SK-N-SH (cell line): ENCODE data around the gene KCTD21. TPM values are rescaled to one million over a fixed set of nuclear protein-coding genes. Genes with fewer than 3 reads are reported as not detected.

Experiments used
- CTCF ChIA-PET: fragments of 300-600, 350-600 bp; formaldehyde crosslinking; extraction: SDS; loops from one replicate; lab custom pipeline; 2021; lab: Yijun Ruan, JAX
- POLR2A ChIA-PET: fragments of 350-600 bp; sonication (Branson Sonifier 250); formaldehyde crosslinking; extraction: SDS; loops from one replicate; lab custom pipeline; 2020; ENCODE audit warnings: antibody characterized with exemption, inconsistent platforms; lab: Yijun Ruan, JAX
- DNase-seq: peaks from one replicate; pipeline ENCODE4 v3.0.0; 2012
- H2AFZ ChIP-seq: fragments of 200-600 bp; sonication (generic); 2 replicates; pipeline ENCODE4 v1.8.1; 2016; ENCODE audit warnings: antibody characterized with exemption, mild to moderate bottlenecking, low read depth
- H3F3A ChIP-seq: fragments of 200-600 bp; sonication (generic); replicated peaks from 2 replicates; pipeline ENCODE3; 2016; ENCODE audit warnings: antibody characterized with exemption, mild to moderate bottlenecking; ENCODE audit not compliant: insufficient read depth
- H3K27ac ChIP-seq, 2 experiments: fragments of 200-500 bp in 1 of 2; fragments of 200-600 bp in 1 of 2; sonication (Bioruptor generic) in 1 of 2; sonication (generic), shearing (Covaris generic) in 1 of 2; 2 replicates each; pipeline versions ENCODE4 v1.5.1 to v1.6.1; 2014 to 2016; ENCODE audit warnings: low read depth in 2 of 2, inconsistent platforms in 1 of 2, low read length in 1 of 2, mild to moderate bottlenecking in 1 of 2, mixed read lengths in 1 of 2
- H3K27me3 ChIP-seq: fragments of 200-600 bp; sonication (generic), shearing (Covaris generic); 2 replicates; pipeline ENCODE4 v1.6.1; 2016; ENCODE audit warnings: mixed run types; ENCODE audit not compliant: insufficient read depth
- H3K36me3 ChIP-seq, 2 experiments: fragments of 200-500 bp in 1 of 2; fragments of 200-600 bp in 1 of 2; sonication (Bioruptor generic) in 1 of 2; sonication (generic) in 1 of 2; replicated peaks in 1 of 2; 2 replicates each; pipeline versions ENCODE3 to v1.5.1; 2014 to 2016; ENCODE audit warnings: low read length in 1 of 2, mild to moderate bottlenecking in 1 of 2; ENCODE audit not compliant: insufficient read depth in 2 of 2, control insufficient read depth in 1 of 2
- H3K4me1 ChIP-seq, 2 experiments: fragments of 200-500 bp in 1 of 2; fragments of 200-600 bp in 1 of 2; sonication (Bioruptor generic) in 1 of 2; sonication (generic), shearing (Covaris generic) in 1 of 2; 2 replicates each; pipeline versions ENCODE4 v1.5.1 to v1.6.1; 2014 to 2016; ENCODE audit warnings: low read depth in 1 of 2, low read length in 1 of 2, mixed run types in 1 of 2; ENCODE audit not compliant: insufficient read depth in 2 of 2, control insufficient read depth in 1 of 2
- H3K4me2 ChIP-seq: fragments of 200-600 bp; sonication (generic), shearing (Covaris generic); 2 replicates; pipeline ENCODE4 v1.6.1; 2017; ENCODE audit warnings: mixed run types
- H3K4me3 ChIP-seq, 2 experiments: fragments of 200-500 bp in 1 of 2; fragments of 200-600 bp in 1 of 2; sonication (Bioruptor generic) in 1 of 2; sonication (generic), shearing (Covaris generic) in 1 of 2; 2 replicates each; pipeline versions ENCODE4 v1.5.1 to v1.8.1; 2014 to 2016; ENCODE audit warnings: low read depth in 2 of 2, inconsistent platforms in 1 of 2, low read length in 1 of 2, mild to moderate bottlenecking in 1 of 2, mixed read lengths in 1 of 2, moderate library complexity in 1 of 2
- H3K79me2 ChIP-seq: fragments of 200-600 bp; sonication (generic); 2 replicates; pipeline ENCODE4 v1.8.1; 2017; ENCODE audit warnings: mild to moderate bottlenecking; ENCODE audit not compliant: insufficient read depth
- H3K9ac ChIP-seq: fragments of 200-600 bp; sonication (generic); 2 replicates; pipeline ENCODE4 v1.6.1; 2017; ENCODE audit warnings: mixed run types
- H3K9me2 ChIP-seq: fragments of 200-600 bp; sonication (generic); 2 replicates; pipeline ENCODE4 v1.6.1; 2017; ENCODE audit warnings: mixed run types
- H3K9me3 ChIP-seq: fragments of 200-600 bp; sonication (generic); 2 replicates; pipeline ENCODE4 v1.6.1; 2017; ENCODE audit warnings: mixed run types, mild to moderate bottlenecking, moderate library complexity
- H4K20me1 ChIP-seq: fragments of 200-600 bp; sonication (generic); 2 replicates; pipeline ENCODE4 v1.6.1; 2017; ENCODE audit warnings: mild to moderate bottlenecking, mixed run types; ENCODE audit not compliant: insufficient read depth
- CHD2 ChIP-seq: fragments of 150-350 bp; IDR thresholded peaks from 2 replicates; pipeline ENCODE4 v1.6.1; 2018; ENCODE audit warnings: low read length; ENCODE audit not compliant: partially characterized antibody
- ELF1 ChIP-seq: IDR thresholded peaks from 2 replicates; pipeline ENCODE4 v1.4.0; 2012
- EP300 ChIP-seq, 2 experiments: IDR thresholded peaks; 2 replicates each; pipeline versions ENCODE4 v1.4.0 to v1.6.1; 2012; ENCODE audit warnings: borderline replicate concordance in 1 of 2, low read depth in 1 of 2, low read length in 1 of 2
- EZH2phosphoT487 ChIP-seq: fragments of 200-600 bp; sonication (generic); IDR thresholded peaks from 2 replicates; pipeline ENCODE4 v1.6.1; 2017; ENCODE audit warnings: low read depth, mixed run types, mild to moderate bottlenecking, antibody characterized with exemption, moderate library complexity, borderline replicate concordance
- FOSL2 ChIP-seq: IDR thresholded peaks from 2 replicates; pipeline ENCODE4 v1.4.0; 2012; ENCODE audit warnings: low read depth, mild to moderate bottlenecking, moderate library complexity, borderline replicate concordance
- FOXJ3 ChIP-seq: sonication (generic); formaldehyde crosslinking; IDR thresholded peaks from 2 replicates; pipeline ENCODE4 v1.5.1; 2020; ENCODE audit warnings: mild to moderate bottlenecking, missing genetic modification reagents
- FOXM1 ChIP-seq: IDR thresholded peaks from 2 replicates; pipeline ENCODE4 v1.4.0; 2012; ENCODE audit warnings: low read depth, mild to moderate bottlenecking
- GABPA ChIP-seq: IDR thresholded peaks from 2 replicates; pipeline ENCODE4 v1.4.0; 2012; ENCODE audit warnings: low read depth, mild to moderate bottlenecking
- GATA2 ChIP-seq: sonication (generic); formaldehyde crosslinking; IDR thresholded peaks from 2 replicates; pipeline ENCODE4 v1.5.0; 2020; ENCODE audit warnings: mild to moderate bottlenecking, missing genetic modification reagents
- MEF2A ChIP-seq: IDR thresholded peaks from 2 replicates; pipeline ENCODE4 v1.4.0; 2012; ENCODE audit warnings: low read depth, borderline replicate concordance
- MXI1 ChIP-seq: IDR thresholded peaks from 2 replicates; pipeline ENCODE4 v1.6.1; 2012; ENCODE audit warnings: mild to moderate bottlenecking, low read depth, low read length, improper control_type of control experiment
- NFIC ChIP-seq: IDR thresholded peaks from 2 replicates; pipeline ENCODE4 v1.4.0; 2012; ENCODE audit warnings: borderline replicate concordance
- NRF1 ChIP-seq: IDR thresholded peaks from 2 replicates; pipeline ENCODE4 v1.6.1; 2012; ENCODE audit warnings: low read depth, mild to moderate bottlenecking, low read length
- RAD21 ChIP-seq: IDR thresholded peaks from 2 replicates; pipeline ENCODE4 v1.6.1; 2012; ENCODE audit warnings: mild to moderate bottlenecking, low read length
- RFX5 ChIP-seq: IDR thresholded peaks from 2 replicates; pipeline ENCODE4 v1.6.1; 2012; ENCODE audit warnings: mild to moderate bottlenecking, improper control_type of control experiment, low read length
- RXRA ChIP-seq: IDR thresholded peaks from 2 replicates; pipeline ENCODE4 v1.4.0; 2012; ENCODE audit warnings: low read depth, mild to moderate bottlenecking, borderline replicate concordance
- SMC3 ChIP-seq: IDR thresholded peaks from 2 replicates; pipeline ENCODE4 v1.6.1; 2012; ENCODE audit warnings: low read depth, low read length, improper control_type of control experiment
- TAF1 ChIP-seq: IDR thresholded peaks from 2 replicates; pipeline ENCODE4 v1.6.1; 2012; ENCODE audit warnings: low read depth, mild to moderate bottlenecking, low read length, moderate library complexity, borderline replicate concordance
- TCF12 ChIP-seq: IDR thresholded peaks from 2 replicates; pipeline ENCODE4 v1.4.0; 2012
- TEAD4 ChIP-seq: IDR thresholded peaks from 2 replicates; pipeline ENCODE4 v1.4.0; 2012; ENCODE audit warnings: mild to moderate bottlenecking, borderline replicate concordance; ENCODE audit not compliant: insufficient read depth
- USF2 ChIP-seq: fragments of 150-350 bp; IDR thresholded peaks from 2 replicates; pipeline ENCODE4 v1.6.1; 2017; ENCODE audit warnings: antibody characterized with exemption, low read length, low read depth, borderline replicate concordance
- YY1 ChIP-seq: IDR thresholded peaks from 2 replicates; pipeline ENCODE4 v1.4.0; 2012; ENCODE audit warnings: low read depth, mild to moderate bottlenecking
- ZBTB33 ChIP-seq: IDR thresholded peaks from 2 replicates; pipeline ENCODE4 v1.4.0; 2012; ENCODE audit warnings: low read depth, borderline replicate concordance
- WGBS: methylation state at CpG from one replicate; pipeline ENCODE4 v1.1.6; 2017; ENCODE audit warnings: low lambda C conversion rate; 5-methylcytosine and 5-hydroxymethylcytosine counted together
- polyA plus RNA-seq, 3 experiments: library from polyadenylated mRNA; depleted of rRNA; stranded (reverse); fragments of >200 nt; gene quantifications; 2 replicates each; pipeline ENCODE4 v1.2.3, GENCODE V29; 2012

Gene KCTD21
- polyA plus RNA-seq, 1 of the 3 experiments (the other 2 are of a cell fraction) = 5.0 TPM

- H4K20me1 ChIP-seq = no peaks in the 10 kb centered on the region
- H3K27ac ChIP-seq = no peak overlapping the region
- H3K4me3 ChIP-seq = no peak overlapping the region
- peaks cover 0 to 36% of the 10 kb centered on the region in 2 experiments for H3K36me3 ChIP-seq
- H3K9ac ChIP-seq = no peak overlapping the region
- TF ChIP-seq USF2 = no peak
- no peak for TF ChIP-seq NFIC
- TF ChIP-seq RAD21 = no peak
- no peak for TF ChIP-seq TEAD4
- TF ChIP-seq TCF12 = no peak
- no peak for TF ChIP-seq MEF2A
- no peak for TF ChIP-seq GATA2 (CRISPR knock-in tag)
- TF ChIP-seq TAF1 = no peak
- no peak for TF ChIP-seq FOXJ3 (CRISPR knock-in tag)
- no peak for TF ChIP-seq CHD2
- TF ChIP-seq ZBTB33 = no peak
- TF ChIP-seq MXI1 = no peak
- no peak for TF ChIP-seq ELF1
- no peak for TF ChIP-seq NRF1
- TF ChIP-seq EP300 (IDR thresholded peaks at IDR 0.05; ENCODE audit: borderline replicate concordance in 1 of 2, low read depth in 1 of 2, low read length in 1 of 2) = no peak
- TF ChIP-seq SMC3 = no peak
- no peak for TF ChIP-seq RXRA
- no peaks in the 10 kb centered on the region for H3K27me3 ChIP-seq
- no peak overlapping the region for H3K4me2 ChIP-seq
- no peaks in the 10 kb centered on the region for H3K9me3 ChIP-seq
- POLR2A ChIA-PET = no interaction called here
- CTCF ChIA-PET = interaction anchor here (0.6 kb wide), 1 partner anchor 12 kb away, joined by 3 read pairs; no protein-coding TSS in a partner anchor
- DNase-seq = no peak
- H2AFZ ChIP-seq = no peak overlapping the region
- H3K4me1 ChIP-seq = peaks cover 0 to 20% of the 10 kb centered on the region in 2 experiments; a peak in 1 of 4 replicates
- WGBS = 95% methylated on average over 10 of the region's 10 CpGs
- no peaks in the 10 kb centered on the region for H3F3A ChIP-seq
- H3K9me2 ChIP-seq = no peaks in the 10 kb centered on the region
- no peaks in the 10 kb centered on the region for H3K79me2 ChIP-seq
Observed at GRCh38 chr11:78203184-78203583, 14.8 kb upstream of the KCTD21 start.

GRCh38 chr11:78202733-78203167 is 14.3 kb upstream of the KCTD21 start:
- no peaks in the 10 kb centered on the region for H4K20me1 ChIP-seq
- no peak for TF ChIP-seq MXI1
- TF ChIP-seq FOXM1 = no peak
- TF ChIP-seq TAF1 = no peak
- TF ChIP-seq EP300 (IDR thresholded peaks at IDR 0.05; ENCODE audit: borderline replicate concordance in 1 of 2, low read depth in 1 of 2, low read length in 1 of 2) = no peak
- no peak for TF ChIP-seq TCF12
- no peak for TF ChIP-seq EZH2phosphoT487
- TF ChIP-seq GABPA = no peak
- no peak for TF ChIP-seq FOSL2
- no peak for TF ChIP-seq NRF1
- TF ChIP-seq RFX5 = no peak
- no peak for TF ChIP-seq TEAD4
- TF ChIP-seq RAD21 = no peak
- no peak for TF ChIP-seq YY1
- TF ChIP-seq ELF1 = no peak

More at GRCh38 chr11:78202733-78203167, 14.3 kb upstream of the KCTD21 start:
- no peak for DNase-seq
- Histone ChIP-seq H3K27me3 (no peaks in the 10 kb centered on the region), H3K27ac (no peak overlapping the region), H3K36me3 (peaks cover 0 to 40% of the 10 kb centered on the region in 2 experiments), H3K4me2 (no peak overlapping the region), H3K9me3 (no peaks in the 10 kb centered on the region), H3K4me3 (no peak overlapping the region), H2AFZ (no peak overlapping the region), H3F3A (no peaks in the 10 kb centered on the region), H3K9ac (no peak overlapping the region), H3K9me2 (no peaks in the 10 kb centered on the region), H3K4me1 (peaks cover 0 to 16% of the 10 kb centered on the region in 2 experiments; a peak in 1 of 4 replicates), H3K79me2 (0 out of 2 replicates have a peak, but pooled peaks cover under 1% of the 10 kb centered on the region)
- WGBS = 95% methylated on average over 3 of the region's 3 CpGs
- CTCF ChIA-PET = interaction anchor here (0.6 kb wide), 1 partner anchor 12 kb away, joined by 3 read pairs; no protein-coding TSS in a partner anchor
- POLR2A ChIA-PET = no interaction called here
